ENCODE data around the gene SLC9A3. TPM values are rescaled to one million over a fixed set of nuclear protein-coding genes. Genes with fewer than 3 reads are reported as not detected.

SLC9A3 gene
- total RNA-seq, 1 experiment from 2014 or later: 0.85 TPM

GRCh38 chr5:569358-569867 lies 45.2 kb upstream of the SLC9A3 start:
- Histone ChIP-seq H3K23me2 (ENCODE audit: insufficient read length, low read depth, low read length, poor library complexity, severe bottlenecking) (no peaks in the 10 kb centered on the region), H2BK15ac (ENCODE audit: low read depth, low read length) (no peak overlapping the region), H3K9ac (ENCODE audit: extremely low read depth, insufficient read length, low read length) (no peak overlapping the region), H3K27me3 (ENCODE audit: insufficient read depth, low read length) (peaks cover 2% of the 10 kb centered on the region; the same call in 1 of the 2 replicates), H4K20me1 (ENCODE audit: control insufficient read depth, insufficient read depth, insufficient read length) (no peaks in the 10 kb centered on the region), H2AFZ (ENCODE audit: low read length) (no peak overlapping the region), H3K79me1 (ENCODE audit: insufficient read depth, low read depth, low read length, poor library complexity, severe bottlenecking) (no peaks in the 10 kb centered on the region), H3K4me1 (ENCODE audit: insufficient read depth, low read length) (no peaks in the 10 kb centered on the region), H3K18ac (ENCODE audit: insufficient read length, low read depth, low read length) (no peak overlapping the region), H3K23ac (ENCODE audit: insufficient read length, low read depth, low read length) (no peak overlapping the region), H4K8ac (replicated peaks; ENCODE audit: insufficient read length, low read depth, low read length) (no peak overlapping the region), H3K79me2 (ENCODE audit: insufficient read depth, low read length) (no peaks in the 10 kb centered on the region), H3K4ac (ENCODE audit: low read depth, low read length) (no peak overlapping the region), H3K27ac (ENCODE audit: insufficient read length, low read depth, low read length) (no peak overlapping the region), H4K91ac (ENCODE audit: insufficient read length, low read depth, low read length) (no peak overlapping the region), H3T11ph (ENCODE audit: low read length) (no peak overlapping the region), H3K14ac (ENCODE audit: insufficient read depth, low read length) (no peak overlapping the region), H2BK20ac (ENCODE audit: low read depth, low read length, poor library complexity, severe bottlenecking) (no peak overlapping the region), H2BK5ac (ENCODE audit: insufficient read length, low read length) (no peak overlapping the region), H4K5ac (ENCODE audit: insufficient read length, low read depth, low read length) (no peak overlapping the region), H3K4me2 (ENCODE audit: insufficient read depth, insufficient read length, low read length) (no peak overlapping the region), H3K9me3 (ENCODE audit: control insufficient read depth, low read depth, low read length) (no peaks in the 10 kb centered on the region), H2BK120ac (ENCODE audit: low read depth, low read length, poor library complexity, severe bottlenecking) (no peak overlapping the region), H3K56ac (ENCODE audit: insufficient read length, low read depth, low read length) (no peak overlapping the region), H2AK5ac (ENCODE audit: insufficient read length, low read length) (no peak overlapping the region), H2BK12ac (ENCODE audit: insufficient read length, low read depth, low read length) (no peak overlapping the region)
- WGBS (ENCODE audit: extremely low coverage, insufficient read length, low lambda C conversion rate): no CpG with 5 or more reads among the region's 23 CpGs
- peaks cover 6 to 15% of the 10 kb centered on the region in 2 experiments for H3K4me1 Mint-ChIP-seq
- H3K4me3 Mint-ChIP-seq: no peak overlapping the region
- peaks cover 35% of the 10 kb centered on the region for H3K27me3 Mint-ChIP-seq (ENCODE audit: low read depth)
- peaks cover 0 to 3% of the 10 kb centered on the region in 2 experiments; a peak in 1 of 5 replicates for H3K9me3 Mint-ChIP-seq
- no peaks in the 10 kb centered on the region for H3K36me3 Mint-ChIP-seq (ENCODE audit: insufficient read depth in 1 of 3, low read depth in 3 of 3)
- DNase-seq: no peak
- TF ChIP-seq CTCF (conservative IDR thresholded peaks at IDR 0.05): no peak
- no peak overlapping the region for H3K27ac Mint-ChIP-seq

Data from H9 (cell line).